NCI-H1694 treated with DMSO at 0.1 percent for 48 hours (cell line): ENCODE results near the gene IBSP.

Source experiments
- DNase-seq: peaks from one replicate; lab custom pipeline; 2025; lab: John Stamatoyannopoulos, UW

IBSP gene

DNA sequence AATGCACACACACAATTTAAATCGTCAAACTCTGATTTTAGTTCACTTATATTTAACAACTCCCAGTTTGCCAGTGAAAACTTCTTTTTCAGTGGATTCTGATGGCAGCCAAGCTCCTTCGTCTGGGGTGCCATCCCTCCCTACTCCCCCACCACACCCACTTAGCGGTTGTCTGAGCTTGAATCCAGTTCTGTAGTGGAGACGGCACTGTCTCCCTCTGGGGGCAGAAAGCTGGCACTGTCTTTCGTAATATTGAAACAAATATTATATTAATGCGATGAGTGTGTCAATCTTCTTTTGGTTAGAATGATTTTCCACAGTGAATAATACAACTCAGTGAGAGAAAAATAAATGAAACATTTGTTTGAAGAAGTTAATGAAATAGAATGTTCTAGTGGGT, 38.9 kb downstream of the IBSP start:
- peak; percentile 11 for DNase-seq

GRCh38 chr4:87838890-87839591, 39.7 kb downstream of the IBSP start:
- peak; percentile 15 for DNase-seq

DNA sequence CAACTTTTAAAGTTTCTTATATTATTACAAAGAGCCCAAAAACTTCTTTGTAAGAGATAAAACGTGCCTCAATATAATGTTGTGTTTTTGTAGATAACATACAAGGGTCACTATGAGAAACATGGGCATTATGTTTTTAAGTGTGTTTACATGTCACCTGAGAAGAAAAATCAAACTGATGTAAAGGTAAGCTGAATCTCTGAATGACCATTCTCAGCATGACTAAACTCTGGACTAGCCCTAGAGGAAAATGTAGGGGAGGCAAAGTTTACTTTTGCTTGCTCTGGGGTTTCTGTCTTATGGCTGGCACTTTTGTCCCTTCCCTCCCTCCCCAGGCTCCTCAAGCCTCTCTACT, 40.2 kb downstream of the IBSP start:
- DNase-seq, result no peak

- DNase-seq, result no peak
These were observed 40.8 kb downstream of the IBSP start for GRCh38 chr4:87840149-87840548.

GRCh38 chr4:87843936-87844335, 44.6 kb downstream of the IBSP start:
- no peak for DNase-seq

- DNase-seq, result no peak
These were observed 45.1 kb downstream of the IBSP start for GRCh38 chr4:87844452-87844851.

DNA sequence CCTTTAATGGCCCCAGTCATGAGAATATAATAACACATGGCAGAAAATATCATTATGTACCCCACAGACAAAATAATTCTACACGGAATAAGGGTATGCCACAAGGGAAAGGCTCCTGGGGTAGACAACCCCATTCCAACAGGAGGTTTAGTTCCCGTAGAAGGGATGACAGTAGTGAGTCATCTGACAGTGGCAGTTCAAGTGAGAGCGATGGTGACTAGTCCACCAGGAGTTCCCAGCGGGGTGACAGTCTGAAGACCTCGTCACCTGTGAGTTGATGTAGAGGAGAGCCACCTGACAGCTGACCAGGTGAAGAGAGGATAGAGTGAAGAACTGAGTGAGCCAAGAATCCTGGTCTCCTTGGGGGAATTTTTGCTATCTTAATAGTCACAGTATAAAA, 46.9 kb downstream of the IBSP start:
- no peak for DNase-seq

DNA sequence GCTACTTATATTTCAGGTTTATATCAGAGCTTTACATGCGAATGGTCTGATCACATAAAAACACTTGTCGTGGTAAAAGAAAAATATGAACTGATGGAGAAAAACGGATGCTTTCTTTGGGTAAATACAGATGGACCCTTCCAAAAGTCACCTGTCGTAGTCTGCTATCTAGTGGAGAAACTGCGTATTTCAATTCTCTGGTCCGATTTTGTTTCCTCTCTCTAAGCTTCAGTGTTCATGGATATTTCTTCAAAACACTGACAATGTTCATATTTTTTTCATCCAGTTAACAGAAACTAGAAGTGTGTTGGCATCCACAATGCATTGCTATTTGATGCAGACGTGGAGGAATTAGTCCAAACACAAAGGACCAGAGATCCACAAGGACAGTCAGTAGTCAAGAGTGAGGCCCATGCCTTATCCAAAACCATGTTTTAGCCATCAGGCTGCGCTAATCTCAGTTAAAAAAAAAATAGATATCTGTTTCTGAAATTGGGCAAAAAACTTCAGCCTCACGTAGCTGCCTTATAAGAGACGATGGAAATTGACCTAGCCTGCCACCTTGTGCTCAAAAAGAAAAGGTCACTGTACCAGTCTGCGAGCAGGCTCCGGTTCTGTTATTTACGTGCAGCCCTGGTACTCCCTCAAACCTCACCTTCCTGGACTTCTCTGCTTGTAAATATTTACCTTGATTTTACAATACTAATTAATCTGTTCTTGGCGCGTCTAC, 49.4 kb downstream of the IBSP start:
- peak; percentile 62 for DNase-seq

DNA sequence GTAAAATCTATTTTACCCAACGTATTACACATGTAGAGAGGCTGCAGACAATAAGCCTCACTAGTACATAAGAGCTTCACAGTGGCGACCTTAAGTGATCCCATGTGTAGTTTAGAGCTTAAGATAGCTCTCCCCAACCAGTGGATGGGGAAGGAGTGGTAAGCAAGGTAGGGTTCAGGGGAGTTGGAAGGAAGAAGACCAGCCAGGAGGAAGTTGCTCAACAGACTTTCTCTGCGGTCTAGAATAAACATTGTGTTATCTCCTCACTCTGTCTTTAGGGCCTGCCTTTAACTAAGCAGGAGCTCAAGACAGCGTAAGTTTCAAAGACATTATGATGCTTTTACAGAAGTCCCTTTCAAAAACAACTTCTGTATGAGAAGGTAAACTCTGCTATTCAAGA, 50.3 kb downstream of the IBSP start:
- no peak for DNase-seq

DNA sequence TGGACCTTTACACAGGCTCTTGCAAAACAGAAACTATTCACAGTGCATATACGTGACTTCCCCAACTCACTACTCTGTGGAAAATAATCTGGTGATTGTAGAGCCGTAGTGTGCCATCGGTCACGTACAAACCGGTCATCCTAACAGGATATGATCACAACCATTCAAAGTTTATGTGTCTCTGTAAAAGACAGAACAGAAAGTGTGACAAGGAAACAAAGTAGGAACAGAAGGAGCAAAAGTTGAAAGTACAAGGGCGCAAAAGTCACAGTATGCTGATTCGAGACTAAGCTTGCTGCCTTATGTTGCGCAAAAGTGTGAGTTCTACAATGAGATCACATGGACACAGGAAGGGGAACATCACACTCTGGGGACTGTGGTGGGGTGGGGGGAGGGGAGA, 52.0 kb downstream of the IBSP start:
- DNase-seq, result no peak

- DNase-seq, result no peak
These were observed 52.6 kb downstream of the IBSP start for GRCh38 chr4:87851953-87852352.

DNA sequence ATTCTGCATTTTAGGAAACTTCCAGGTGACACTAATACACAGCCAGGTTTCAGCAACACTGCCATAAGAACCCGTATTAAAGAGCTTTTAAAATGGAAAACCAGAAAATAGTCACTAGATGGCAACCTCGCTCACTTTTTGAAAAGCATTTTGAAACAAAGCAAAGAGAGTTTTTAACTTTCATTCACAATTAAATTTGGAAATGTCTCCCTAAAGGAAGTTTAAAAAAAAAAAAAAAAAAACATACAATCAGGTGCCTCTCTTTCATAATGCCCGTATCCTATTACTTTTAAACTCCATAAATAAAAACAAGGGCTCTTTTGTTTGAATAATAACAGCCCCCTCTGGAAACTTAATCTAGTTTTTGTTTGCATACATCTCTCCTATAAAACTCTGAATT, 53.8 kb downstream of the IBSP start:
- DNase-seq, result peak; percentile 57

- DNase-seq, result no peak
These were observed 54.5 kb downstream of the IBSP start for GRCh38 chr4:87853891-87854290.

DNA sequence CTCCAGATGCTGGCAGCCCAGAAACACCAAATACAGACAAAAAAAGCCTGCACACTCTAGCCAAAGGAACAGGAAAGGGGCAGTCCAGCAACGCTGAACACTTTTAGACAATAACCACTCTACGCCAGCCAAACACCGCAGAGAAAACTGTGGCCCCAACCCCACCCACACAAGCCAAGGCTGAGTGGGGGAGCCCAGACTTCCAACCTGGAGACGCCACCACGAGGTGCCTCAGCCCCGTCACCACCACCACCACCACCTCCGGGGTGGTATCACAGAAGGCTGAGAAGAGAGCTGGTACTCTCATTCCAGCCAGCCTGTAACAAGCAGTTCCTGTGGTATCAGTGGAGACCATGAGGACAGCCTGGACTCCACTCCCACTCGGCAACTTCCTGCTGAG, 56.2 kb downstream of the IBSP start:
- DNase-seq, result no peak

- no peak for DNase-seq
These were observed 57.5 kb downstream of the IBSP start for GRCh38 chr4:87856816-87857215.

DNA sequence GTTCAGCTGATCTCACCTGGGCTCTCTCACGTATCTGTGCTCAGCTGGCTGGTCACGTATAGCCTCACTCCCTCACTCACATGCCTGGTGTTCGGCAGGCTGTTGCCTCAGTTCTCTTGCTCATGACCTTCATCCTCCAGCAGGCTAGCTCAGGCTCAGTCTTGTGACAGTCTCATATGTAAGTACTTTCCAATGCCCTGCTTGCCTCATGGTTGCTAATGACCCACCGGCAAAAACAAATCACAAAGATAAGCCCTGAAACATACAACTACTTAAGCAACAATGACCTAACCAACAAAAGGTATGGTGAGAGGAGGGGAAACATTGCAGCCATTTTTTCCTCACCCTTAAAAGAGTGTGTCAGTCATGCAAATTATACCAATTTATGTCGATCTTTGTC, 58.4 kb downstream of the IBSP start:
- DNase-seq, result no peak
